Gastroesophageal sphincter (tissue), 4 donors: ENCODE data around the gene ARV1. TPM values are rescaled to one million over a fixed set of nuclear protein-coding genes. Genes with fewer than 3 reads are reported as not detected.

Experiments used
- ATAC-seq: fragments of 150-250 bp; one replicate; pipeline ENCODE4 v1.9.1; 2016; ENCODE audit warnings: mild to moderate bottlenecking, moderate library complexity
- H3K27ac ChIP-seq, 4 donors: fragments of 200-600 bp; sonication (generic) in 3 of 4; 1 replicate in 3 of 4; 2 replicates in 1 of 4; pipeline ENCODE4 v1.5.1; 2016 to 2019
- H3K27me3 ChIP-seq: fragments of 200-600 bp; sonication (generic); one replicate; pipeline ENCODE4 v1.5.1; 2019
- H3K36me3 ChIP-seq, 2 donors: fragments of 200-600 bp; sonication (generic); one replicate each; pipeline ENCODE4 v1.5.1; 2019; ENCODE audit warnings: control low read depth in 1 of 2
- H3K4me1 ChIP-seq, 3 donors: fragments of 200-600 bp; sonication (generic); 1 replicate in 2 of 3; 2 replicates in 1 of 3; pipeline ENCODE4 v1.5.1; 2016 to 2019; ENCODE audit warnings: control low read depth in 2 of 3
- H3K4me3 ChIP-seq, 2 donors: fragments of 200-600 bp; sonication (generic); one replicate each; pipeline ENCODE4 v1.5.1; 2019; ENCODE audit warnings: mild to moderate bottlenecking in 1 of 2, moderate library complexity in 1 of 2
- H3K9me3 ChIP-seq, 3 donors: fragments of 200-600 bp; sonication (generic); one replicate each; pipeline ENCODE4 v1.5.1; 2017 to 2019; ENCODE audit warnings: control low read depth in 2 of 3
- EP300 ChIP-seq: sonication (generic); formaldehyde crosslinking; IDR thresholded peaks from one replicate; pipeline ENCODE4 v1.6.1; 2017; ENCODE audit warnings: antibody characterized with exemption, mild to moderate bottlenecking
- POLR2A ChIP-seq, 2 donors: fragments of 450-650 bp; IDR thresholded peaks; one replicate each; pipeline ENCODE4 v1.6.1; 2017; ENCODE audit warnings: antibody characterized with exemption in 2 of 2, mild to moderate bottlenecking in 2 of 2, moderate library complexity in 1 of 2
- POLR2AphosphoS5 ChIP-seq: sonication (generic); formaldehyde crosslinking; IDR thresholded peaks from one replicate; pipeline ENCODE4 v1.6.1; 2017; ENCODE audit warnings: antibody characterized with exemption
- WGBS, 2 donors: methylation state at CpG; one replicate each; pipeline ENCODE4 v1.1.5; 2018; ENCODE audit warnings: low coverage in 1 of 2; 5-methylcytosine and 5-hydroxymethylcytosine counted together
- total RNA-seq, 4 donors: library from RNA; depleted of rRNA; stranded (reverse); fragments of >200 nt; gene quantifications; one replicate each; pipeline ENCODE4 v1.1.0, GENCODE V29; 2016
- TF ChIP-seq, protein P1 (sequence below), 4 experiments: fragments of 200-600 bp in 2 of 4; fragments of 450-650 bp in 2 of 4; sonication (generic) in 1 of 4; IDR thresholded peaks; one replicate each; pipeline ENCODE4 v1.5.1; 2017 to 2019; ENCODE audit warnings: antibody characterized with exemption in 4 of 4, mild to moderate bottlenecking in 2 of 4, moderate library complexity in 2 of 4

Gene ARV1
- total RNA-seq, 4 donors from 2014 or later: 10.5 to 37.4 (median 20.5) TPM

GRCh38 chr1:230972855-230973271 is 6.0 kb upstream of the ARV1 start:
- Histone ChIP-seq H3K4me3 (no peak overlapping the region), H3K27me3 (no peaks in the 10 kb centered on the region), H3K36me3 (peaks cover 0 to 9% of the 10 kb centered on the region in 2 donors), H3K27ac (no peak overlapping the region), H3K4me1 (peaks cover 0 to 14% (median 0%) of the 10 kb centered on the region in 3 donors), H3K9me3 (no peaks in the 10 kb centered on the region)
- 100% methylated on average over 1 of the region's 1 CpG; no CpG with 5 or more reads in 1 of the 2 donors for WGBS, 2 donors
- no peak for ATAC-seq
- no peak for TF ChIP-seq POLR2A (IDR thresholded peaks at IDR 0.05)
- TF ChIP-seq POLR2AphosphoS5: no peak
- TF ChIP-seq, protein P1, sequence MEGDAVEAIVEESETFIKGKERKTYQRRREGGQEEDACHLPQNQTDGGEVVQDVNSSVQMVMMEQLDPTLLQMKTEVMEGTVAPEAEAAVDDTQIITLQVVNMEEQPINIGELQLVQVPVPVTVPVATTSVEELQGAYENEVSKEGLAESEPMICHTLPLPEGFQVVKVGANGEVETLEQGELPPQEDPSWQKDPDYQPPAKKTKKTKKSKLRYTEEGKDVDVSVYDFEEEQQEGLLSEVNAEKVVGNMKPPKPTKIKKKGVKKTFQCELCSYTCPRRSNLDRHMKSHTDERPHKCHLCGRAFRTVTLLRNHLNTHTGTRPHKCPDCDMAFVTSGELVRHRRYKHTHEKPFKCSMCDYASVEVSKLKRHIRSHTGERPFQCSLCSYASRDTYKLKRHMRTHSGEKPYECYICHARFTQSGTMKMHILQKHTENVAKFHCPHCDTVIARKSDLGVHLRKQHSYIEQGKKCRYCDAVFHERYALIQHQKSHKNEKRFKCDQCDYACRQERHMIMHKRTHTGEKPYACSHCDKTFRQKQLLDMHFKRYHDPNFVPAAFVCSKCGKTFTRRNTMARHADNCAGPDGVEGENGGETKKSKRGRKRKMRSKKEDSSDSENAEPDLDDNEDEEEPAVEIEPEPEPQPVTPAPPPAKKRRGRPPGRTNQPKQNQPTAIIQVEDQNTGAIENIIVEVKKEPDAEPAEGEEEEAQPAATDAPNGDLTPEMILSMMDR (IDR thresholded peaks at IDR 0.05): no peak
- TF ChIP-seq EP300: no peak

DNA sequence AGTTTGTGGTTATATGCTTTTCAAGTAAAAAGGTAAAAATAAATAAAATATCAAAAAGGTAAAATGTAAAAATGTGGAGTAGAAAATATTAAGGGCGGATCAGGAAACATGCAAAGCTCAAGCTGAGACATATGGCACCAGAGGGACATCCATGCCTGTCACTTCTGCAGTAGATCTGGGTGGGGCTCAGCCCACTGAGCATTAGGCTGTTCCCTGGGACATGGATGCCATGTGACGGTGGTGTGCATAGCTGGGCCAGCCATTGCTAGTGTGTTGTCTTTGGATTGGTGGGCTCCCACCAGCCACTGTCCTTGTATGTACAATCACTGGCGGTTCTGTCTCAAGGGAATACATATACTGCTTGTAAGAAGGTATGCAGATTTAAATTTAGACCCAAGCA is 3.3 kb upstream of the ARV1 start:
- WGBS, 2 donors: 90% methylated on average over 2 of the region's 3 CpGs; no CpG with 5 or more reads in 1 of the 2 donors
- TF ChIP-seq, protein P1 (IDR thresholded peaks at IDR 0.05): no peak
- TF ChIP-seq POLR2A (IDR thresholded peaks at IDR 0.05): no peak
- no peak for TF ChIP-seq EP300
- TF ChIP-seq POLR2AphosphoS5: no peak
- H3K4me1 ChIP-seq: peaks cover 0 to 32% (median 0%) of the 10 kb centered on the region in 3 donors
- no peak overlapping the region for H3K4me3 ChIP-seq
- H3K36me3 ChIP-seq: peaks cover 0 to 10% of the 10 kb centered on the region in 2 donors
- ATAC-seq: no peak
- no peak overlapping the region for H3K27ac ChIP-seq
- H3K27me3 ChIP-seq: no peaks in the 10 kb centered on the region
- H3K9me3 ChIP-seq: no peaks in the 10 kb centered on the region

DNA sequence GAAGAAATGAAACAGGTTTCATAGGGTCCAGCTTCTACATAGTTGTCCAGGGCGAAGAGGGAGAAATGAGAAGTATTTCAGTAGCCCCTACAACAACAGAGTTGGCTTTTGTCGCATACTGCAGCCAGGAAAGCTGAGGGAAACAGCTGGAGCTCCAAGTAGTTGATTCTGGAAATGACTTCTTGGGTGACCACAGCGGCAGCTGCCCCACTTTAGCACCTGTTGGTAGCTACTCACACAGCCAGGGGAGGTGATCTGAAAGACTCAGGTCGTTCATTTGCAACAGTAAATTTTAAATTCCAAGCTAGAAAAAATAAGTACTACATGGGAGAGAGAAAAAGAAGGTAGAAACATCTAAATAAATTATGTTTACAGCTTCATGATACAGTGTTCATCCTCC is 2.5 kb upstream of the ARV1 start:
- WGBS, 2 donors: 72 to 97% methylated on average over 3 to 4 of the region's 4 CpGs
- TF ChIP-seq POLR2AphosphoS5 (no peak), EP300 (no peak), POLR2A (IDR thresholded peaks at IDR 0.05) (no peak)
- TF ChIP-seq, protein P1 (IDR thresholded peaks at IDR 0.05): no peak
- Histone ChIP-seq H3K4me1 (peaks cover 0 to 32% (median 0%) of the 10 kb centered on the region in 3 donors), H3K27ac (no peak overlapping the region), H3K36me3 (peaks cover 0 to 17% of the 10 kb centered on the region in 2 donors), H3K4me3 (no peak overlapping the region), H3K27me3 (no peaks in the 10 kb centered on the region), H3K9me3 (no peaks in the 10 kb centered on the region)
- no peak for ATAC-seq

- no peak for TF ChIP-seq EP300
- TF ChIP-seq, protein P1 (IDR thresholded peaks at IDR 0.05): no peak
- no peak for TF ChIP-seq POLR2AphosphoS5
- no peak for TF ChIP-seq POLR2A (IDR thresholded peaks at IDR 0.05)
- Histone ChIP-seq H3K4me3 (peak overlapping the region; percentile 91 to 94), H3K27ac (peak overlapping the region in 2 of 4 donors; percentile 80 to 83), H3K36me3 (peaks cover 0 to 25% of the 10 kb centered on the region in 2 donors), H3K27me3 (no peaks in the 10 kb centered on the region), H3K4me1 (peaks cover 0 to 32% (median 0%) of the 10 kb centered on the region in 3 donors), H3K9me3 (no peaks in the 10 kb centered on the region)
- no peak for ATAC-seq
- WGBS, 2 donors: 47 to 69% methylated on average over 6 to 14 of the region's 14 CpGs
Measured at GRCh38 chr1:230976825-230977747, 1.8 kb upstream of the ARV1 start.
